NCI-H1436 (cell line): Measurements from ENCODE around the gene ZNF618.

Experiments
- DNase-seq: peaks from one replicate; lab custom pipeline; 2025; lab: John Stamatoyannopoulos, UW

ZNF618 gene

GRCh38 chr9:113882636-113883164 lies 6.6 kb downstream of the ZNF618 start:
- DNase-seq: no peak

- no peak for DNase-seq
Measured at GRCh38 chr9:113885183-113886025, 9.3 kb downstream of the ZNF618 start.

GRCh38 chr9:113886026-113886369 lies 9.9 kb downstream of the ZNF618 start:
- no peak for DNase-seq

- no peak for DNase-seq
Measured at GRCh38 chr9:113886466-113886865, 10.4 kb downstream of the ZNF618 start.

GRCh38 chr9:113886933-113887332 lies 10.8 kb downstream of the ZNF618 start:
- no peak for DNase-seq

GRCh38 chr9:113887436-113887835 lies 11.3 kb downstream of the ZNF618 start:
- no peak for DNase-seq

- no peak for DNase-seq
Measured at GRCh38 chr9:113888336-113888735, 12.2 kb downstream of the ZNF618 start.

GRCh38 chr9:113888976-113889375 lies 12.9 kb downstream of the ZNF618 start:
- no peak for DNase-seq

- DNase-seq: no peak
Measured at GRCh38 chr9:113890704-113891103, 14.6 kb downstream of the ZNF618 start.

GRCh38 chr9:113892861-113893491 lies 16.9 kb downstream of the ZNF618 start:
- no peak for DNase-seq

GRCh38 chr9:113894166-113894565 lies 18.1 kb downstream of the ZNF618 start:
- DNase-seq: no peak

GRCh38 chr9:113895526-113895925 lies 19.4 kb downstream of the ZNF618 start:
- DNase-seq: no peak

GRCh38 chr9:113896713-113897112 lies 20.6 kb downstream of the ZNF618 start:
- DNase-seq: no peak

GRCh38 chr9:113898151-113898550 lies 22.0 kb downstream of the ZNF618 start:
- no peak for DNase-seq

GRCh38 chr9:113898596-113898995 lies 22.5 kb downstream of the ZNF618 start:
- no peak for DNase-seq

- DNase-seq: no peak
Measured at GRCh38 chr9:113899205-113899604, 23.1 kb downstream of the ZNF618 start.

GRCh38 chr9:113901221-113901688 lies 25.1 kb downstream of the ZNF618 start:
- DNase-seq: no peak

- DNase-seq: no peak
Measured at GRCh38 chr9:113903514-113904077, 27.5 kb downstream of the ZNF618 start.

GRCh38 chr9:113906411-113907110 lies 30.5 kb downstream of the ZNF618 start:
- no peak for DNase-seq

- DNase-seq: no peak
Measured at GRCh38 chr9:113907282-113907681, 31.2 kb downstream of the ZNF618 start.

GRCh38 chr9:113909421-113909820 lies 33.3 kb downstream of the ZNF618 start:
- DNase-seq: no peak

- no peak for DNase-seq
Measured at GRCh38 chr9:113910036-113910639, 34.0 kb downstream of the ZNF618 start.
